Stimulated activated CD4-positive, alpha-beta T cell treated with anti-CD3 and anti-CD28 coated beads, Interleukin-12 subunit alpha, Interleukin-12 subunit beta, amount 100 ng/mL, for 4 hours (primary cell): ENCODE data around the gene GABRA5.
"Not testable (repeated sequence)": the region's sequence is repeated elsewhere in the genome, so short reads cannot be mapped to it uniquely, and the experiment has no call there.

Experiments
- DNase-seq: peaks from one replicate; pipeline ENCODE4 v3.0.0-alpha.2; 2020

The GABRA5 gene

DNA sequence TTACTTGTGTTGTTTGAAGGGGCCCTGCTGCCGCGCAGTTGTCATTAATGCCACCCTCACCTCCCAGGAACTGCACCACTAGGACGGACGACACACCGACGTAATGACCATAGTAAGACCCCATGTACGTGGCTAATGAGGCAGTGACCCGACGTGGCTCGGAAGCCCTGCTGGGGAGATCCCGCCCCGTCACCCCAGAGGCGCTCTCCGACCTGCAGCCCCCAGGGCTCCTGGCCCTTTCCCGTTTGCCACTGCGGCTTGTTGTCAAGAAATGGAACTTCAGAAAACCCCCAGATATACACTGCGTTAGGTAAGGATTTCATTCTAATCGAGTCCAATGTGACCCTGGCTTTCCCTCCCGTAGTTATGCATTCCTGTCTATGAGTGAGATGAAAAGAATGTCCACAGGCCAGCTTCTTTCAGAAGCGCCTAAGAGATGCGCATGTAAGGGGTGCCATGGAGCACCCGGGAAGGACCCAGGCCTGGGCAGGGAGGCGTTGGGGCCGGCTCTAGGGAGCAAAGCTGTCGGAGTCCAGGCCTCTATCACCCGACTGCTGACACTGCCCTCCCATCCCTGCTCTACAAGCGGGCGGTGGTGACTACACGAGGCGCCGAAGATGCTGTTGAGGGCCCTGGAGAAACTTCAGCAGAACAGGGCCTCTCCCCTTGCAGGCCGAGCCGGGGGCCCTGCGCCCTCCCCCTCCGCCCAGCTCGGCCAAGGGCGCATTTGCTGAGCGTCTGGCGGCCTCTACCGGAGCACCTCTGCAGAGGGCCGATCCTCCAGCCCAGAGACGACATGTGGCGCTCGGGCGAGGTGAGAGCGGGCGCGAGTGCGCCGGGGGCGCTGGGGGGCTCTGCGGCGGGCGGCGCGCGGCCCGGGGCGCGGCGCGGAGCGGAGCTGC is at the start of gene GABRA5:
Gene GABRA5 (plus strand): TSS at position 765 of the 902 bp plus-strand sequence. CDS start 2,187 bp downstream, outside the sequence.
- DNase-seq, result no peak

DNA sequence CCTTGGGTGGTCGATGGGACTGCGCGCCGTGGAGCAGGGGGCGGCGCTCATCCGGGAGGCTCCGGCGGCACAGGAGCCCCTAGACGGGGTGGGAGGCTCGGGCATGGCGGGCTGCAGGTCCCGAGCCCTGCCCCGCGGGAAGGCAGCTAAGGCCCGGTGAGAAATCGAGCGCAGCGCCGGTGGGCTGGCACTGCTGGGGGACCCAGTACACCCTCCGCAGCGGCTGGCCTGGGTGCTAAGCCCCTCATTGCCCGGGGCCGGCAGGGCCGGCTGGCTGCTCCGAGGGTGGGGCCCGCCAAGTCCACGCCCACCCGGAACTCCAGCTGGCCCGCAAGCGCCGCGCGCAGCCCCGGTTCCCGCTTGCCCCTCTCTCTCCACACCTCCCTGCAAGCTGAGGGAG is 35.7 kb upstream of the GABRA5 start:
- not testable (repeated sequence) for DNase-seq

DNA sequence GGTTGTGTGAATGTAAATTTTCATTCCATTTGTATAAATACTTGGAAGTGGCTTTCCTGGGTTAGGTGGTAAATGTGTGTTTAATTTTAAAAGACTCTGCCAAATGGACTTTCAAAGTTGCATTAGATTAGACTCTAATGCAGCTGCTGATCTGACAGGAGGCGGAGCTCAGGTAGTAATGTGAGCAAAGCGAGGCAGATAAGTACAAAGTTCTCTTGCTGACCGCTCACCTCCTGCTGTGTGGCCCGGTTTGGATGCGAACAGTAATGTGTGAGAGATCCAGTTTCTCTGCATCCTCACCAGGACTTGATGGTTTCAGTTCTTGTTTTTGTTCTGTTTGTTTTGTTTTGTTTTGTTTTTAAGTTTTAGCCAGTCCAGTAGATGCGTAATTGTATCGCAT is 34.9 kb upstream of the GABRA5 start:
- no peak for DNase-seq

GRCh38 chr15:26838742-26839460 is 28.0 kb upstream of the GABRA5 start:
- DNase-seq, result no peak

DNA sequence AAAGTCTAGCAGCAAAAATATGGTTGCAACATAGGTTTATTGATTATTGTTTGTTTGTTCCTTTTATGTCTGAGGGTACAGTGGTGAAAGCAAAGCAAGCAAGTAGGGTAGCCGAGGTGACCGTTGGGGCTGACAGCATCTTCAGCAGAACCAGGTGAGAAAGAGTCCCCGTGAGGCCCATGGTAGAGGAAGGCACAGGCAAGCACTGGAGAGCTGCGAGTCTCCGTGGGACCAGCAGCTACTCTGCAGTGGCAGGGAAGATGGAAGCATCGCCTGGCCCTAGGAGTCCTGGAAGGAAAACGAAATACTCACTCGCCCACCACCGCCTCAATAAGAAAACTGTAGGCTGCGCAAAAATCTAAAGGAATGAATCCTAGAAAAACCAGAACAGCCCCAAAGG is 25.3 kb upstream of the GABRA5 start:
- no peak for DNase-seq

DNA sequence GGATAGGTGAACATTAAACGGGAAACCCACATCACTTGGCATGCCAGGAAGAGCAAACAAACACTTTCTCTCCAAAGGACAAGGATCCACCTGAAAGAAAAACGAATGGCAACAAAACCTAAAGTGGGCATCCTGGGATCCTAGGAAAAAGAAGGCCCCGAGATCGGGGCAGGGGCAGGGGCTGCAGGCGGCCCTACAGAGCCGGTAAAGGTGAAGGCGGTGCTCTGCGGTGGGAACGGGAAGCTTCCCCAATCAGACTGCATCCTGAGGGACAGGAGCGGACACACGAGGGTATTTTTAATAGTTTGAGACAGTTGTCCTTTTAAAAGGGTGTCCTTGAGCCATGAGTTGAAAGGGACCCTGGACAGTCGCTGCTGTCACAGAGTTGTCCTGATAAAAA is 24.9 kb upstream of the GABRA5 start:
- DNase-seq, result no peak

DNA sequence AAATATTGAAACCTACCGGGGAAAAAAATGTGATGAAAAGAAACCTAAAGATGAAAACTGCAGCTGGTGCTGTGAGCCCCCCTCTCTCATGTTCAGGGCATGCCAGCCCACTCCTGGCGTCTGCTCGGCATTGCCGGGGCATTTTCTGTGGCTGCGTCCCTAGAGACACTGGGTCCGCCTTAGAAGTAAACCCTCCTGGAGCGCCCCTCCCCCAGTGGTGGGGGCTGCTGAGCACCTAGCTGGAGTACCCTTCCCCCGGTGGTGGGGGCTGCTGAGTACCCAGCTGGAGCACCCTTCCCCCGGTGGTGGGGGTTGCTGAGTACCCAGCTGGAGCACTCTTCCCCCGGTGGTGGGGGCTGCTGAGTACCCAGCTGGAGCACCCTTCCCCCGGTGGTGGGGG is 24.5 kb upstream of the GABRA5 start:
- no peak for DNase-seq

DNA sequence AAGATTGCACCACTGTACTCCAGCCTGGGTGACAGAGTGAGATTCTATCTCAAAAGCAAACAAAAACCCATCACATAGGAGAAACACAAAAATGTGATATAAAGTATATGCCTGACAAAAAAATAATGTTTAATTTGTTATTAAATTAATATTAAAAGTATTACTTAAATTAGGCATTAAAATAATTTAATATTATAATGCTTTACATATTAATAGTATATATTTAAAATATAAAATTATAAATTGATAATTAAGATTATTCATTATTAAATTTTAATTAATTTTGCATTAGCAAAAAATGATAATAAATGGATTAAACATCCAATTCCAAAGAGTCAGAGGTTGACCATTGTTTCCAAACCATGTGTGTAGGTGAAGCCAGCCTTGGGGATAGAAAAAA is 22.0 kb upstream of the GABRA5 start:
- no peak for DNase-seq

DNA sequence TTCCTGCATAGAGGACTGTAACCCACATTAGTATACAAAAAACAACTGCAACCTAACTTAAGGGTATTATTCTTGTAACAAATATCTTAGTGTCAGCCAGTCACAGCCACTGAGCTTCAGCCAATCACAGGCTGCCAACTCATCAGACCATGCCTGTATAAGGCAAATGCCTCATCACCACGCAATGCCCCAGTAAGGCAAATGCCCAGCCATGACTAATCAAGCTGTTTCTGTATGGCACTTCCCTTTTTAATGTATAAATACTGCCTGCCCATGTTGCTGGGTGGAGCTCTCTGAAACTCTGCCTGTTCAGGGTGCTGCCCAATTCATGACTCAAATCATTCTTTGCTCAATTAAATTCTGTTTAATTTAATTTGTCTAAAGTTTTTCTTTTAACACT is 18.4 kb upstream of the GABRA5 start:
- DNase-seq, result no peak

- DNase-seq, result no peak
Observed at GRCh38 chr15:26850161-26850560, 16.7 kb upstream of the GABRA5 start.

DNA sequence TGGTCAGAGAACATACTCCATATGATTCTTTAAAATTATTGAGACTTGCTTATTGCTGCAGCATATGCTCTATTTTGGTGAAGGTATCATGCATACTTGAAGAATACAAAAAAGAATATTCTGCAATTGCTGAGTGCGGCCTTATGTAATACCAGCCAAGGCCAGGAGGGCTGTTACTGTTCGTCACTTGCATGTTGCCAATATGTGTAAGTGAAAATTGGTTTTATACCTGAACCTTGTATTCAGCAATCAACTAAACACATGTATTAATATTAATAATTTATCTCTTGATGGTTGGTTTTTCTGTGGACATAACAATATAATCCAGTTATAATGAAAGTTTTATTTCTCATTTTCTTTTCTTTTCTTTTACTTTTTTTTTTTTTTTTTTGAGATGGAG is 13.9 kb upstream of the GABRA5 start:
- no peak for DNase-seq

DNA sequence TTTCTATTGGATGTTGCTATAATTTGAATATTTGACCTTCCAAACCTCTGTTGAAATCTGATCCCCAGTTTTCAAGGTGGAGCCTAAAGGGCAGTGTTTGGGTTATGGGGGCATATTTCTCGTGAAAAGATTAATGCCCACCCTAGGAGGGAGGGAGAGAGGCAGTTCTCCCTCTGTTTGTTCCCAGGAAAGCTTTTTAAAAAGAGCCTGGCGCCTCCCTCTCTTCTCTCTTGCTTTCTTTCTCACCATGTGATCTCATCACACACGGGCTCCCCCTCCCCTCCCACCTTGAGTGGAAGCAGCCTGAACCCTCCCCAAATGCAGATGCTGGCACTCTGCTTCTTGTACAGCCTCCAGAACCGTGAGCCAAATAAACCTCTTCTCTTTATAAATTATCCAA is 12.4 kb upstream of the GABRA5 start:
- no peak for DNase-seq

DNA sequence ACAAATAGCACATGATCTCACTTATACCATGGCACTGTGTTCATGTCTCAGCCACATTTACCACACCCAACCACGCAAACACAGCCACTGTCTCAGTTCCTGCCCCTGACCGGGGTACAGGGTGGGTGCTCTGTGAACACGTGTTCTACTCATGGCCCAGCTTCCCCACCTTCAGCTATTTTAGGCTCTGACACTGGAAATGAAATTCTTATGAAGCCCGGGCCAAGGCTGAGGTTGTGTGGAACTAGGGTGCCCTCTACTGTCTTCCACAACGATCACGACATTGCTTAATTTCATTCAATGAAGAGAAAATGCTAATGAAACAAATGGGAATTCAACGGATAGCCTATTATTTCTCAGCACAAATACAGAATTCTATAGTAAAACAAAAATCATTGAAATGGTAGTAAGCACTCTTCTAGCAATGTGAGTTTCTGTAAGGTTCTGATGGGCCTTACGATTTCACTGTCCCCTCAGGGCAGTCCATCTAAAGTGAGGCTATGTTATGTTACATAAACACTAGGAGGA is 2.1 kb upstream of the GABRA5 start:
- DNase-seq, result no peak

DNA sequence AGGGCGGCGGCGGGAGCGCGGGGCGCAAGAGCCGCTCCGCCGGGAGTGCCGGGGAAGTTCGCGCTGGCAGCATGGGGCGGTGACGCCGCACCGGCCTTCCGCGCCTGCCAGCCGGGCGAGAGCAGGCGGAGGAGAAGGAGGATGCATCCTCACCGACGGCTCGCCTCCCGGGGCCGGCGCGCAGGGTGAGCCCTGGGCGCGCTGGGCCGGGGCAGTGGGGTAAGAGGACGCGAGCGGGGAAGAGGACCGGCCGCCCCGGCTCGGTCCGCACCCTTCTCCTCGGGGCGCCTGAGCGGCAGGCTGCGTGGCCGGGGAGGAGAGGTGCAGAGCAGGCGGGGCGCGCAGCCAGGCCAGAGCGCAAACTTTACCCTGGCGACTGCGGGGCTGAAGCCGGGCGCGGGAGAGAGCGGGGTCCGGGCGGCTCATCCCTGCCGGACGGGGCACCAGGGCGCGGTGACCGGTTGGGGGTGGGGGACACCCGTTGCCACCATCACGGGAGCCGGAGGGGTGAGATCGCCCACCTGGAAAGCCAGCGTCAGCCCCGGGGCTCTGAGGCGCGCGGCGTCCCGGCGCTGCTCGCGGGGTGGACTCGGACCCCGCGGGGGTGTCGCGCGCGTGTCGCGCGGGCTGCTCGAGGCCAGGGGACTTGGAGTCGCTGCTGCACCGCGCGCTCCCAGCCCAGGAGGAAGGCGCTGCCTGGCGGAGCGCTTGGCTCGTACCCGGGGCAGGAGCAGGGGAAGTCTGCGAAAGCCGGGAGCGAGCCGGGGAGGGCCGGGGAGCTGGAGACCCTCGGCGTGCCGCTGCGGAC is 542 bp downstream of the GABRA5 start:
- no peak for DNase-seq

GRCh38 chr15:26868029-26868685 is 1.3 kb downstream of the GABRA5 start:
- DNase-seq, result no peak

DNA sequence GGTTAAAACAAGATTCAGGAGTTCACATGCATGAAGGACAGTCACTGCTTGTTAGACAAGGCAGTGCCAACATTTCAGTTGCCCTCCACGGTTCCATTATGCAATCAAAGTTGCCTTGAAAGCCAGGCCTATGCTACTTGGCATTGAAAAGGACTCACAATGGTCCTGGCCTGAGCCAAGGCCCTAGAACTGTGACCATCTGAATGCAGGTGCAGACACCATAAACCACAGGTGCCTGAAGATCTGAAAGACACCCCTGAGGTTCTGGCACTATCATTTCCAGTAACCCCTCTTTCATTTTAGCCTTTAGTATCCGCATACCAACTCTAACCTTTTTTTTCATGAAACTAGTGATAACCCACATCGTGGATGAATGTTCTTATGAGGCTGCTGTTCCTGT is 2.8 kb downstream of the GABRA5 start:
- no peak for DNase-seq

- no peak for DNase-seq
Observed at GRCh38 chr15:26870346-26870745, 3.5 kb downstream of the GABRA5 start.

DNA sequence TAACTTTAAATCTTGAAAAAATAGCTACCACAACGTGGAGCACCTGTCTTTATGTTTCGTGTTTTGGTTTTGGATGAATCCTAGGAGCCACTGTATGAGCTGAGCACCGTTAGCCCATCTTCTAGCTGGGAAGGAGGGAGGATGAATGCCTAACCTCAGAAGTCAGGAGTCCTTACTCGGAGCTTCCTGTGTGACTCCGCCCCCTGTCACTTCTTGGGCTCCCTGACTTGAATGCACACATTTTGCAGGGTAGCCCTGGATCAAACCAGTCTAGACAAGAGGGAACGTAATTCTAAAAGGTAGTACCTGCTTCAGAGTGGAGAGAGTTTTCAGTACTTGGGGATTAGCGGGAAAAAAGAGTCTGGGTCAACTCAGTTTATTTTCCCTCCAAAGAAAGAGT is 5.3 kb downstream of the GABRA5 start:
- no peak for DNase-seq

- no peak for DNase-seq
Observed at GRCh38 chr15:26873846-26874245, 7.0 kb downstream of the GABRA5 start.

DNA sequence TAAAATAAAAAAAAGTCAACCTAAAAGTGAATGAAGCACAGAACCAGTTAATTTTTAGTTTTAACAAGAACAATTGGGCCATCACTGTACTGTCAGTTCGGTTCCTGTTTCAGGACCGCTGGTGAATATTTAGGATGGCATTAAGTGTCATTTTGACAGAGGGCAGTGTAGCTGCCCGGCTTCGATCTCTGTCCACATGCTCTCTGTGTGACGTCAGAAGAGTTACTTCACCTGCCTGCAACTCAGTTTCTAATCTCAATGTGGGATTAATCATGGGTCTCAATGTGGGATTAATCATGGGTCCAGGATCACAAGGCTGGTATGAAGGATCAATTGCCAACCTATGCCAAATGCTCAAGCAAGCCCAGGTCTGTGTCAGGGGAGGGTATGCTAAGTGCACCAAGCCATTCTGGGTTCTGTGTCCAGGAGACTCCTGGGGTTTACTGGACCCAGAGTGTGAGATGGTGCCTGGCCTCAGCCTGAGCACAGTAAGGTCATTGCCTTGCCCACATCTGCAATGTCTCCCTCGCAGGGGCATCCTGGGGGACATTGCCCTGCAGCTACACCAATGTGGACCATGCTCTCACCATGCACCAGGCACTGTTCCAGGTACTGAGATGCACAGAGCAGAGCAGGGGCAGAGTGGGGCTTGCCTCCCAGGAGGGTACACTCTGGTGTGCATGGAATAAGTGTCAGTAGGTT is 8.1 kb downstream of the GABRA5 start:
- DNase-seq, result no peak

GRCh38 chr15:26875476-26875850 is 8.6 kb downstream of the GABRA5 start:
- no peak for DNase-seq

- DNase-seq, result no peak
Observed at GRCh38 chr15:26877831-26878230, 11.0 kb downstream of the GABRA5 start.
